Colonic mucosa (tissue), 4 donors: ENCODE data around the gene GRM7. TPM values are rescaled to one million over a fixed set of nuclear protein-coding genes. Genes with fewer than 3 reads are reported as not detected.

Experiments
- DNase-seq: peaks from one replicate; pipeline ENCODE4 v3.0.0-alpha.2; 2020
- H3K27ac ChIP-seq: fragments of 200-600 bp; one replicate; pipeline ENCODE4 v1.8.0; 2021
- H3K27me3 ChIP-seq: fragments of 200-600 bp; one replicate; pipeline ENCODE4 v1.8.0; 2021
- H3K36me3 ChIP-seq: fragments of 200-600 bp; one replicate; pipeline ENCODE4 v1.8.0; 2021
- H3K4me1 ChIP-seq: fragments of 200-600 bp; one replicate; pipeline ENCODE4 v1.8.0; 2021; ENCODE audit warnings: mild to moderate bottlenecking
- H3K4me3 ChIP-seq: fragments of 200-600 bp; one replicate; pipeline ENCODE4 v1.8.0; 2021
- H3K9ac ChIP-seq, 2 donors: one replicate each; pipeline ENCODE4 v1.7.0; 2013; ENCODE audit warnings: control low read depth in 2 of 2, low read depth in 2 of 2, low read length in 2 of 2
- H3K9me3 ChIP-seq: fragments of 200-600 bp; one replicate; pipeline ENCODE4 v1.8.0; 2021
- CTCF ChIP-seq: fragments of 200-600 bp; IDR thresholded peaks from one replicate; pipeline ENCODE4 v1.8.0; 2022; ENCODE audit warnings: antibody characterized with exemption, mild to moderate bottlenecking
- intact Hi-C: fragments of 100-400 bp; cut with DNase I; formaldehyde crosslinking; loops from one replicate; pipeline ENCODE4 v1.14.1; 2022
- total RNA-seq, 2 donors: library from RNA; stranded (reverse); fragmentation: NEBNext Ultra II Directional in 1 of 2; extraction: Animal tissue kit (Norgen Biotek cat#: 25700) in 1 of 2; gene quantifications; one replicate each; pipeline ENCODE4 v1.2.1, GENCODE V29; 2021
- donor health status: healthy.
- donor health status: DM: no; HTN: no; CAD: no.
- donor health status: DM: no; HTN: no; CAD: no.

The GRM7 gene
- total RNA-seq, 2 donors from 2014 or later, result 0.15 to 0.66 TPM

- Histone ChIP-seq H3K36me3 (no peaks in the 10 kb centered on the region), H3K9me3 (no peaks in the 10 kb centered on the region), H3K4me1 (no peaks in the 10 kb centered on the region), H3K27me3 (no peaks in the 10 kb centered on the region), H3K4me3 (no peak overlapping the region), H3K9ac (no peak overlapping the region), H3K27ac (no peak overlapping the region)
- no peak for TF ChIP-seq CTCF
- DNase-seq, result no peak
- intact Hi-C loops, result no loop called here
Observed at GRCh38 chr3:7215706-7216105, 354.8 kb downstream of the GRM7 start.

GRCh38 chr3:7226393-7226792, 365.5 kb downstream of the GRM7 start:
- Histone ChIP-seq H3K9ac (no peak overlapping the region), H3K27ac (no peak overlapping the region), H3K36me3 (no peaks in the 10 kb centered on the region), H3K9me3 (no peaks in the 10 kb centered on the region), H3K4me3 (no peak overlapping the region), H3K27me3 (no peaks in the 10 kb centered on the region), H3K4me1 (no peaks in the 10 kb centered on the region)
- no peak for DNase-seq
- no peak for TF ChIP-seq CTCF
- intact Hi-C loops, result no loop called here

GRCh38 chr3:7238565-7239295, 377.8 kb downstream of the GRM7 start:
- no peak for DNase-seq
- no peaks in the 10 kb centered on the region for H3K9me3 ChIP-seq
- no peak overlapping the region for H3K9ac ChIP-seq
- no peaks in the 10 kb centered on the region for H3K4me1 ChIP-seq
- no peaks in the 10 kb centered on the region for H3K36me3 ChIP-seq
- H3K27me3 ChIP-seq, result no peaks in the 10 kb centered on the region
- TF ChIP-seq CTCF, result no peak
- no peak overlapping the region for H3K27ac ChIP-seq
- intact Hi-C loops, result no loop called here
- no peak overlapping the region for H3K4me3 ChIP-seq

GRCh38 chr3:7241584-7242302, 380.8 kb downstream of the GRM7 start:
- Histone ChIP-seq H3K27me3 (no peaks in the 10 kb centered on the region), H3K36me3 (no peaks in the 10 kb centered on the region), H3K9ac (no peak overlapping the region), H3K4me3 (no peak overlapping the region), H3K9me3 (no peaks in the 10 kb centered on the region), H3K27ac (no peak overlapping the region), H3K4me1 (no peaks in the 10 kb centered on the region)
- no peak for TF ChIP-seq CTCF
- intact Hi-C loops, result no loop called here
- no peak for DNase-seq

- no peaks in the 10 kb centered on the region for H3K9me3 ChIP-seq
- no peak for DNase-seq
- no peaks in the 10 kb centered on the region for H3K27me3 ChIP-seq
- TF ChIP-seq CTCF, result no peak
- intact Hi-C loops, result no loop called here
- H3K36me3 ChIP-seq, result no peaks in the 10 kb centered on the region
- no peak overlapping the region for H3K9ac ChIP-seq
- H3K27ac ChIP-seq, result no peak overlapping the region
- H3K4me3 ChIP-seq, result no peak overlapping the region
- no peaks in the 10 kb centered on the region for H3K4me1 ChIP-seq
Observed at GRCh38 chr3:7242303-7242635, 381.4 kb downstream of the GRM7 start.
